ENCODE results near the gene RTCA.
"Not testable (repeated sequence)": the region's sequence is repeated elsewhere in the genome, so short reads cannot be mapped to it uniquely, and the experiment has no call there.

The RTCA gene

DNA sequence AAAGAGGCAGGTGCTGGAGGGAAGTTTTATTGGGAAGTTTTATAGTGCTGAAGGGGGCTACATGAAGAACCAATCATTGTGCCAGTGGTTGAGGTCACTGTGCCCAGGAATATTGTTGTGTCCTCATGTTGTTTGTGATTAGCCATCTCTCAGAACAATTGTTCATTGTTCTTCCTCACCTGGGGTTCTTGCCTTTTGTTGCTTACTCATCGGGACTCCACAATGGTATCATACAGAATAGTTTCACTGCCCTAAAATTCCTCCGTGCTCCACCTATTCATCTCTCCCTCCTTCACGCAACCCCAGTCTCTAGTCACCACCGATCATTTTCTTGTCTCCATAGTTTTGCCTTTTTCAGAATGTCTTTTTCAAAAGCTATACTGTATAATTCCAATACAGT lies 47.4 kb downstream of the RTCA start:
- no peak for DNase-seq

GRCh38 chr1:100316622-100317021 lies 50.6 kb downstream of the RTCA start:
- DNase-seq, result no peak

DNA sequence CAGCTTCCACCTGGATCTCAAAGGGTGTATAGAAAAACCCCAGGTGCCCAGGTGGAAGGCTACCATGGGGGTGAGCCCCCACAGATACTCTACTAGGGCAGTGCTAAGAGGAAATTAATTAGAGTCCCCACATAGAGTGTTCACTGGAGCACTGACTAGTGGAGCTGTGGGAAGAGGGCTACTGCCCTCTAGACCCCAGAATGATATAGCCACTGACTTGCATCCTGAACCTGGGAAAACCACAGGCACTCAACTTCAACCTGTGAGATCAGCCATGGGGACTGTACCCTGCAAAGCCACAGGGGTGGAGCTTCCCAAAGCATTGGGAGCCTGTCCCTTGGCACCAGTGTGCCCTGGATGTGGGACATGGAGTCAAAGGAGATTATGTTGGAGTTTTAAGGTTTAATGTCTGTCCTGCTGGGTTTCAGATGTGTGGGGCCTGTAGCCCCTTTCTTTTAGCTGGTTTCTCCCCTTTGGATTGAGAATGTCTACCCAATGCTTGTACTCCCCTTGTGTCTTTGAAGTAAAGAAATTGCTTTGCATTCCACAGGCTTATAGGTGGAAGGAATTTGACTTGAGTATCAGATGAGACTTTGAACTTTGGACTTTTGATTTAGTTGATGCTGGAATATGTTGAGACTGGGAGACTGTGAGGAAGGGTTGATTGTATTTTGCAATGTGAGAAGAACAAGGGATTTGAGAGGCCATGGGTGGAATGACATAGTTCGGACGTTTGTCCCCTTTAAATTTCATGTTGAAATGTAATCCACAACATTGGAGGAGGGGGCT lies 54.5 kb downstream of the RTCA start:
- DNase-seq, result no peak

DNA sequence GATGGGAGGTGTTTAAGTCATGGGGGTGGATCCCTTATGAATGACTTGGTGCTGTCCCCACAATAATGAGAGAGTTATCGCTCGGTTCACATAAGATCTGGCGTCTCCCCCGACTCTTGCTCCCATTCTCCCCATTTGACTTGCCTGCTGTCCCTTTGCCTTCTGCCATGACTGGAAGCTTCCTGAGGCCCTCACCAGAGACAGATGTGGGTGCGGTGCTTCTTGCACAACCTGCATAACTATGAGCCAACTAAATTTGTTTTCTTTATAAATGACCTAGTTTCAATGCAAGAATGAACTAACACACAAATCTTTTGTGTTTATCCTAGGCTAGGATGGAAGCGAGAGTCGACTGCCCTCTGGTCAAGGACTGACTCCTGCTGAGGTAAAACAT lies 55.1 kb downstream of the RTCA start:
- no peak for DNase-seq

- no peak for DNase-seq
Observed at GRCh38 chr1:100321506-100321905, 55.5 kb downstream of the RTCA start.

DNA sequence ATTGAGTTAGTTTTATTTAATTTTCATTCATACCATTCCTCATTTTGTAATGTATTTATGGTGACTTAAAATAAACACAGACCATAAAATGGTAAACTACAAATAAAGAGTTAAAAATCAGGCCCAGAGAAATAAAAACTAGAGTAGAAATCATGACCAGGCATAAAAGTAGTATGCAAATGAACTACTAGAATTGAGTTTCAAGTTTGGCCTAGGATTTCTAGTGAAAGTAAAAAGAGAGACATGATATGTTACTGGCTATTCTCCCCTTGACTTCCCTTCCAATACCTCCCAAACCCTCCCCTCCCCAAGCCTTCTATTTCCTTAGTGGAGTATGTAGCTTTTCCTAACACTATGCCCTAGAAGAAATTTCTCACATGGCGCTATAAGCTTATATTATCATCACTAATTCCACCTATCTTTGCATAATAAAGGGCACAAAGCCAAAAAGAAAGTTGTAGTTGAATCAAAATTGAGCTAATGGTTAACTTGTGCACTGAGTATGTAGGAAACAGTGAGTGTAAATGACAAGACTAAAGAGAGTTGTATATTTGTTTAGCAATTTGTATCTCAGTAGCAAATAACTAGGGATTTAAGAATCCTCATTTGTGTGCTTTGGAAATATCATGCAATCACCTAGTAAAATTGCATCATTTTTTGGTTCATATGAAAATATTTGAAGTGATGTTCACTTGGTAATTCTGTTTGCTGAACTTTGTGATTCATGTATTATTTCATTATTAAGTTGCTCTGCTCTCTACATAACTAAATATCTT lies 56.6 kb downstream of the RTCA start:
- no peak for DNase-seq

GRCh38 chr1:100323419-100324106 lies 57.5 kb downstream of the RTCA start:
- no peak for DNase-seq

GRCh38 chr1:100325415-100326324 lies 59.7 kb downstream of the RTCA start:
- DNase-seq, result no peak

DNA sequence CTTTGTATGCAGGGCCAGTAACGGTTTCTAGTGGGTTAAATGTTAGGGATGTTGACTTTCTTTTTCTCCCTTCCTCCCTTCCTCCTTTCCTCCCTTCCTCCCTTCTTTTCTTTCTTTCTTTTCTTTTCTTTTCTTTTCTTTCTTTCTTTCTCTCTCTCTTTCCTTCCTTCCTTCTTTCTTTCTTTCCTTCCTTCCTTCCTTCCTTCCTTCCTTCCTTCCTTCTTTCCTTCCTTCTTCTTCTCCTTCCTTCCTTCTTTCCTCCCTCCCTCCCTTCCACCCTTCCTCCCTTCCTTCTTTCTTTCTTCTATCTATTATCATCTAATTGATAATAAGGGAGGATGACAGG lies 60.3 kb downstream of the RTCA start:
- not testable (repeated sequence) for DNase-seq

DNA sequence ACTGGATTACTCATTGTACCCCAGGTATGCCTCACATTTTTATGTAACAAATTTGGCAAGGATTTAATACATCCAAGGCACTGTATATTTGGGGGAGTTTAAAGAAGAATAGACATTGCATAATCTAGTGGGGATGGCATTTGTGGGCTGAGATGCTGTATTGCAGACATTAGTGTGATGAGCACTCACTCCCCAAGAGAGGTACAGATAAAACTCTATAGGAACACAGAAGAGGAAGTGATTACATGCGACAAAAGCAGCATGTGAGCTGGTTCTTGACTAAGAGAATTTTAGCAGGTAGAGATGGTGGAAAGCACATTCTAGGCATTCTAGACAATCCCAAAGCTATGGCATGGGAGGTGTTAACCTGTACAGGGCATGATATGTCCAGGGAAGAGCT lies 62.1 kb downstream of the RTCA start:
- DNase-seq, result no peak

GRCh38 chr1:100331146-100331545 lies 65.1 kb downstream of the RTCA start:
- not testable (repeated sequence) for DNase-seq

- DNase-seq, result no peak
Observed at GRCh38 chr1:100332331-100332730, 66.3 kb downstream of the RTCA start.

DNA sequence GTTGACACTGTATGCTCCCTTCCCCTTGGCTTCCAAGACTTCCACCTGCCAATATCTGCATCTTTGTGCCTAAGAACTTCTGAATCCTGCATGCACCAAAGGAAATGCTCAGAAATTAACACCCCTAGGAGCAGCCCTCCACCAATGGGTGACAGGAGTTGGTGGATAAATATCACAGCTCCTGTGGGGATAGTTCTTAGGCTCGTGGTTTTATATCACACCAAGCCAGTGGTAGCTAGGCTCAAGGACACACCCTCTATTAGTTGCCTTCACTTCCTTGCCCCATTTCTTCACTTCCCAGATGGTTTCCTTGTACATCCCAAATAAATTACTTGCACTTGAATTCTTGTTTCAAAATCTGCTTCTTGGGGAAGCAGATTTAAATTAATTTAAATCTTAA lies 69.4 kb downstream of the RTCA start:
- no peak for DNase-seq

- not testable (repeated sequence) for DNase-seq
Observed at GRCh38 chr1:100337878-100338277, 71.9 kb downstream of the RTCA start.

DNA sequence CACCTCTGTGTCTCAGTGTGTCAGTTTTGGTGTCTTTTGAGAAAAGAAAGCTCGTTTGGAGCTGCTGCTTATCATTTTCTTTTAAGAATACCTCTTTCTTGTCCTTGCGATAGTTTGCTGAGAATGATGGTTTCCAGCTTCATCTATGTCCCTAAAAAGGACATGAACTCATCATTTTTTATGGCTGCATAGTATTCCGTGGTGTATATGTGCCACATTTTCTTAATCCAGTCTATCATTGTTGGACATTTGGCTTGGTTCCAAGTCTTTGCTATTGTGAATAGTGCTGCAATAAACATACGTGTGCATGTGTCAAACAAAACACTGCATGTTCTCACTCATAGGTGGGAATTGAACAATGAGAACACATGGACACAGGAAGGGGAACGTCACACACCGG lies 73.7 kb downstream of the RTCA start:
- not testable (repeated sequence) for DNase-seq

GRCh38 chr1:100340494-100340893 lies 74.5 kb downstream of the RTCA start:
- DNase-seq, result no peak

DNA sequence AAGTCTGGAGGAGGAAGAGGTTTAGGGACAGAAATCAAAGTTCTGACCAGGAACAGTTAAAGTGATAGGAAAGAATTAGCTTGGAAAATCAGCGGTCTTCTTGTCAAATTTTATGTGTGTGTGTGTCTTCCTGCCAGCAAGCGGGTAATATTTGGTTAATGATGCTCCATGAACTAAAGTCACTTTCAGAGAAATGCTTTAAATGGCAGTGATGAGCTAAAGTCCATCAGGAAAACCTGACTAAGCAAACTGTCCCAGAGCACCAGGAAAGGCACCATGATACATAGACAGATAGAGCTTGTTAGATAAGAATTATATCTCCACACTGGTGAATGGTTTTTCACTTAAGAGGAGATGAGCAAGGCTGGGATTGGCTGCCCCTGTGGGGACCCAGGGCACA lies 76.3 kb downstream of the RTCA start:
- DNase-seq, result no peak
